ENCODE measurements around the gene CCDC121.

The CCDC121 gene, protein sequence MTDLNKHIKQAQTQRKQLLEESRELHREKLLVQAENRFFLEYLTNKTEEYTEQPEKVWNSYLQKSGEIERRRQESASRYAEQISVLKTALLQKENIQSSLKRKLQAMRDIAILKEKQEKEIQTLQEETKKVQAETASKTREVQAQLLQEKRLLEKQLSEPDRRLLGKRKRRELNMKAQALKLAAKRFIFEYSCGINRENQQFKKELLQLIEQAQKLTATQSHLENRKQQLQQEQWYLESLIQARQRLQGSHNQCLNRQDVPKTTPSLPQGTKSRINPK

DNA sequence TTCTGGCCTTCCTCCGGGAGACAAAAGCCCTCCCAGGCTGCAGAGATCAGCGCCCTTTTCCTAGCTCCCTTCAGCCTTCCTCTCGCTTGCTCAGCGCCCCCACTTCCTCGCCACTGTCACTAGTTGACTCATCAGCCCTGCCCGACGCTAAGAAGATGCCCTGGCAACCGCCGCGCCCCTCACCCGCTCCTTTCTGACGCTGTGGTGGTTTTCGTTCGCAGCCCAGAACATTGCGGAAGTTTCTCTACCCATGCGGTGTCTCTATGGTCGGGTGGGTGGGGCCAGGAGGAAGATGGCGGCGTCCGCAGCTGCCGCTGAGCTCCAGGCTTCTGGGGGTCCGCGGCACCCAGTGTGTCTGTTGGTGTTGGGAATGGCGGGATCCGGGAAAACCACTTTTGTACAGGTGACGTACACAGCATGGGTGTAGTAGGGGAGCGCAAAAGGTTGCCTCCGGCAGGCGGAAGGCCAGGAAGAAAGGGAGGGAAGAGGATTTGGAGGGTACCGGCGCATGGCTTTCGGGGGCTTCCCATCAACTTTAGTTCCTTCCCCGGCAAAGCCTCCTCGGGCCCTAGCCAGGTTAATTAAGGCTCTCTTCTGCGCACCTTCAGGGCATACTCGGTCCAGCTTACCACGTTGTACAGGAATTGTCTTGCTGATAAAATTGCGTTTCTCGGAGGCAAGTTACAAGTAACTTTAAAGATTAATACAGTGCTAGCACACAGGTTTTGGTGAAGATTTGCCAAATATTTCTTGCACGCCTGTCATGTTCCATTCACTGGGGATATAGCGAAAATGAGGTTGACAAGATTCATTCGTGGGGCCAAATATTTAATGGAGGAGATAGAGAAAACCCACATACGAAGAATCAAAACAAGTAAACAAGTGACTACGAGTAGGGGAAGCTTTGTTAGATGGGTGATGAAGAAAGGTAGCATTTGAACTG lies at the start of gene CCDC121, which contains the start of gene GPN1:
Gene CCDC121, minus strand, starts transcription at position 246 of the 943 bp plus-strand sequence. CDS start 1,213 bp downstream, outside the sequence.
Gene GPN1, plus strand, starts transcription at position 284 of the 943 bp plus-strand sequence. Its CDS starts 9 bp downstream, at position 293.
- peak; percentile 88 for DNase-seq

GRCh38 chr2:27672723-27673486 lies 44.1 kb upstream of the CCDC121 start:
- no peak for DNase-seq

DNA sequence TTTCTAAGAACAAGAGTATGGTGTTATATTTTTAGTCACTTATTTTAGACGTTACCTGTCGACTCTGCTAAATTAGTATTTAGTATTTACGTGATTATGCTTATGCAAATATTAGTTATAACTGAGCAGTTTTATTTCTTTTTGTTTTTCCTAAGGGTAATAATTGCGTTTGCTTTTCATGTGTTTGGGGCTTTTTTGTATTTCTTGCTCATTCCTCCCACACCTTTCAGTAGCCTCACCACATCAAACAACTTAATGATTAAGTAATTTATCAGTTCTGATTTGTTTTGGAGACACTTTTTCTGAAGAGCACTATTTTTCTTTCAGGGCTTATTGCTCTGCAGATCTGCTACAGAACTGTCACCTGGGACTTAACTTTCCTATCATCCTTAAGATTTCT lies 42.4 kb upstream of the CCDC121 start:
- no peak for DNase-seq

DNA sequence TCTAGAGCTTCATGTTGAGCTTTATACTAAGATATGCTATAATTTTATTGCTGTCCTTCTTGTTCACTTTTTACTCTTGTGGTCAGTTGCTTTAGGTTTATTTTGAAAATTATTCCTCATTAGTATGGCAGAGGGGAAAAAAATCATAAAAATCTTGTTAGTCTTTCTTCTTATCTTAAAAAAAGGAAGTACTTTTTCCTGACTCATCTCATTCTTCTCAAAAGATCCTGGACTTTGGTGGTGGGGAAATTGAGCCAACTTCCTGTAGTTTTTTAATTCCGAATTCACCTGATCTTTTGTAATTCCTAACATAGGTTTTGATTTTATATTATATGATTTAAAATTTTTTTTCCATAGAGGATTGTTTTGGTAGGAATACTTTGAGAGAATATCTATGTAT lies 38.6 kb upstream of the CCDC121 start:
- DNase-seq, result no peak

DNA sequence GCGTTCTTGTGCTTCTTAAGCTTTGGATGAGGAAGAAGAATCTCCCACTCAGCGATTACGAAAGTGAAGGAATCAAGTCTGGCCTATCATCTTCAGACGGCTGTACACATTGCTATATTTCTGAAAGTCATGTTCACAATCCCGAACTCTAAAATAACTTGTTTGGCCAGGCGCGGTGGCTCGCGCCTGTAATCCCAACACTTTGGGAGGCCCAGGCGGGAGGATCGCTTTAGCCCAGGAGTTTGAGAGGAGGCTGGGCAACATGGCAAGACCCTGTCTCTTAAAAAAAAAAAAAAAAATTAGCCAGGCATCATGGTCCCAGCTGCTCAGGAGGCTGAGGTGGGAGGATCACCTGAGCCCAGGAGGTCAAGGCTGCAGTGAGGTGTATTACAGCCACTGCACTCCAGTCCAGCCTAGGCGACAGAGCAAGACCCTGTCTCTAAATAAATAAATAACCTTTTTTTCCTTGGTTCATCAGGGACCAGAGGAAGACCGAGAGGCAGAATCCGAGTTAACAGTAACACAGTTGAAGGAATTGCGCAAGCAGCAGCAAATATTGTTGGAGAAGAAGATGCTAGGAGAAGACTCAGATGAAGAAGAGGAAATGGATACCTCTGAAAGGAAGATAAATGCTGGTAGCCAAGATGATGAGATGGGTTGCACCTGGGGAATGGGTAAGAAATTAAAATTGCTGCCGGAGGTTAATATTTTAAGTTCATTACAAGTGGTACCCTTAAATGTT lies 36.0 kb upstream of the CCDC121 start:
- no peak for DNase-seq

GRCh38 chr2:27664154-27664574 lies 35.4 kb upstream of the CCDC121 start:
- DNase-seq, result peak; percentile 16

- peak; percentile 84 for DNase-seq
Observed at GRCh38 chr2:27663285-27664153, 34.7 kb upstream of the CCDC121 start, which contains the start of the genes SLC4A1AP and SUPT7L. Gene SLC4A1AP (plus strand): TSS chr2:27663889. CDS start chr2:27663915, 26 bp downstream. Gene SUPT7L (minus strand): TSS chr2:27663614. CDS start chr2:27662192, 1,422 bp downstream.

DNA sequence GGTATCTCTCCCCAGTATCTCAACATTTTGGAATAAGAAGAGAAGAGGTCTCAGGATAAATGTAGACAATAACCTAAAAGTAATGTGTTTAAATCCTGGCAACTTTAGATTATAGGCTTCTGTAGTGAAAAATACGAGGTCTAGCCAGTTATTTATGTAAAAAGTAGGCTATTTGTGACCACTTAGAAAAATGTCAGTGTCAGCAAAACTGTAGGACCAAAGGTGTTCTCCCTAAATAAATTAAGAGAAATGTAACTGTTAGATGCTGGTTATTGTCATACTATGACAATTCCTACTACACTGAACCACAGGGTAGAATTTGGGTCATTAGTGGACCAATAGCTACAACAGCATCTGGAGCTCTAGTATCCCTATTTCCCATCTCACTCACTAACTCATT lies 32.6 kb upstream of the CCDC121 start:
- no peak for DNase-seq

- no peak for DNase-seq
Observed at GRCh38 chr2:27655155-27655951, 26.5 kb upstream of the CCDC121 start.

GRCh38 chr2:27653397-27653796 lies 24.6 kb upstream of the CCDC121 start:
- DNase-seq, result no peak

- DNase-seq, result no peak
Observed at GRCh38 chr2:27652790-27653189, 24.0 kb upstream of the CCDC121 start.

- no peak for DNase-seq
Observed at GRCh38 chr2:27652341-27652740, 23.5 kb upstream of the CCDC121 start.

DNA sequence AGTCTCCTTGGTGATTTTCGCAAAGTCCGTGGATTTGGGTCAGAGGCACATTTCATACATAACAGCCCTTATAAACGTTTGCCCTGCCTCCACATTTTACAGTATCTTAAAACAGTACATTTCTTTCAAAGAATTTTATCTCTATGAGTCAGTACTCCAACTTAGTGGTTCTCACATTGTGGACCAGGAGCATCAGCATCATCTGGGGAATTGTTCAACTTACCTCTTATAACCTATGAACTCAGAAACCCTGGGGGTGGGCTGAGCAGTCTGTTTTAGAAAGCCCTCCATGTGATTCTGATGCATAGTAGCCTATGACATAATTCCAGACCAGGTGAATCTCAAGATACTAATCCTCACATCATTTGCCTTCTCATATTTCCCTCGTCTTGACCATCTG lies 22.2 kb upstream of the CCDC121 start:
- no peak for DNase-seq

GRCh38 chr2:27647737-27648136 lies 18.9 kb upstream of the CCDC121 start:
- no peak for DNase-seq

GRCh38 chr2:27647289-27647688 lies 18.5 kb upstream of the CCDC121 start:
- no peak for DNase-seq

DNA sequence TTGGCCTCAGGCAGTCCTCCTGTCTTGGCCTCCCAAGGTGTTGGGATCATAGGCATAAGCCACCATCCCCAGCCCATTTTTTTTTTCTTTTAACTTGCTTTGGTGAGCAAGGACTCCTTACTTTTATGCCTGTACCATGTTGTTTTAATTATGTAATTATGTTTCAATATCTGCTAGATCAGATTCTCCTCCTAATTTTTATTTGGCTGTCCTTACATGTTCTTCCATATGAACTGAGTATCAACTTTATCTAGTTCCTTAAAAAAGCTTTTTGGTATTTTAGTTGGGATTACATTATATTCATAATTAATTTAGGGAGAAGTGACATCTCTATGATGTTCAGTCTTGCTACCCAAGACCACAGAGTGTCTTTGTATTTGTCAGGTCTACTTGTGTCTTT lies 16.4 kb upstream of the CCDC121 start:
- DNase-seq, result no peak

DNA sequence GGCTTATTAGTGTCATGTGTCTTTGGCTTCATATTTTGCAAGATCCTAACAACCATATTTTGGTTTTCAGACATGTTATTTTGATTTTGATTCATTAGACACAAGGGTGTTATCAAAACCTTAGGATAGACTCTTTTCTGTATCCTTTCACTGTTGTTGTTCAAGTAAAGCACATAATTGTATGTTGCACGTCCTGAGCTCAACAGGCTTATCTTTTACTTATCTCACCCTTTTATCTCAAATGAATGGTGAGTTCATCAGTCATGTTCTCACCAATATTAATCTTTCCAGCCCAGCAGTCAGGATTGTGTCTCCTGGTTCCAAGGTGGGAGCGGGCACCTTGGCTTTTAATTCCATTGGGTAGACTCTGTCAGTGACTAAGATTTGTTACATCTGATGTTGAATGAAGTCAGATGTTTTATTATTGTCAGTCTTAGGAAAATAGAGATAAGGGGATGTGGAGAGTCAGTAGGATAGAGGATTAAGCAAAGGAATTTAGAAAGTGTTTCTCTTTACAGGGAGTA lies 12.0 kb upstream of the CCDC121 start:
- no peak for DNase-seq

- no peak for DNase-seq
Observed at GRCh38 chr2:27638709-27639108, 9.9 kb upstream of the CCDC121 start.

DNA sequence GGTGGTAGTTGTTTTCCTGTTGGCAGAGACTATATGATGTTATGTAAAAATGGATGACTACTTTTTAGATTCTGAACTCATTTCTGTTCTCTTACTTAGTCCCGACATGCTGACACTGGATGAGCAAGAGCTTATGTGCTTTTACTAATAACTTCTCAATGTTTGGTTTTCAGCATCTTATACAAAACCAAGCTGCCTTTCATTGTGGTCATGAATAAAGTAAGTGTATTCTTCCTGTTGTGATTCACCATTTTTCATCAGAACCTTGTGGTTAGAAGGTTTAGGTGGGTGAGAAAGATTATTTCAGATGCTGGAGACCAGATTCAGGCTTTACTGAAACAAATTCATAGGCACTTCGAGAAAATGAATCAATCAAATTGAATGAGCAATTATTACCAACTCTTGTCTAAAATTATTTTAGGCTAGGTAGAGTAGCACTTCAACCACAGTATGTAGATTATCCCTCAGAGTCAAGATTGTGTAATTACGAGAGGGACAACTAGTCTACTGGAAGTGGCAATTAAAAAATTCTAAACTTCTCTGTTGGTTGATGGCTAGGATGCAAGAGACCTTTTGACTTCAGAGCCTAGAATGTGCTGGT lies 9.3 kb upstream of the CCDC121 start:
- no peak for DNase-seq

DNA sequence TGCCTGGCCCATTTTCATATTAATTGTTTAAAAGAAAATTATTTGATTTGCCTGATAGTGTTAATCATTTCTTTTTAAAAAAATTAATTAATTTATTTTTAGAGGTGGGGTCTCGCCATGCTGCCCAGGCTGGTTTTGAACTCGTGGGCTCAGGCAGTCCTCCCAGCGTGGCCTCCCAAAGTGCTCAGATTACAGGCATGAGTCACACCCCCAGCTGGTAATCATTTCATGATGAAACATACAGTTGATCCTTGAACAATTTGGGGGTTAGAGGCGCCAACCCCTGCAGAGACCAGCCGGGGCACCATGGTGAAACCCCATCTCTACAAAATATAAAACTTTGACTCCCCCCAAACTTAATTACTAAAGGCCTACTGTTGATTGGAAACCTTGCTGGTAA lies 8.0 kb upstream of the CCDC121 start:
- DNase-seq, result no peak

Data from NCI-H69 (cell line).